GM12865 (cell line): ENCODE data around the gene LY9.

Experiments
- DNase-seq: peaks from one replicate; pipeline ENCODE4 v3.0.0; 2010; ENCODE audit warnings: low read depth
- H3K4me3 ChIP-seq: 2 replicates; pipeline ENCODE4 v1.5.1; 2011; ENCODE audit warnings: mild to moderate bottlenecking, low read depth, low read length, control low read depth
- CTCF ChIP-seq: IDR thresholded peaks from 2 replicates; pipeline ENCODE4 v1.5.1; 2011; ENCODE audit warnings: low read length, control low read depth, low read depth, inconsistent platforms; ENCODE audit not compliant: insufficient read depth; ENCODE audit errors: missing control alignments

The LY9 gene

GRCh38 chr1:160844447-160845232, 48.7 kb downstream of the LY9 start:
- no peak for TF ChIP-seq CTCF
- no peak overlapping the region for H3K4me3 ChIP-seq

DNA sequence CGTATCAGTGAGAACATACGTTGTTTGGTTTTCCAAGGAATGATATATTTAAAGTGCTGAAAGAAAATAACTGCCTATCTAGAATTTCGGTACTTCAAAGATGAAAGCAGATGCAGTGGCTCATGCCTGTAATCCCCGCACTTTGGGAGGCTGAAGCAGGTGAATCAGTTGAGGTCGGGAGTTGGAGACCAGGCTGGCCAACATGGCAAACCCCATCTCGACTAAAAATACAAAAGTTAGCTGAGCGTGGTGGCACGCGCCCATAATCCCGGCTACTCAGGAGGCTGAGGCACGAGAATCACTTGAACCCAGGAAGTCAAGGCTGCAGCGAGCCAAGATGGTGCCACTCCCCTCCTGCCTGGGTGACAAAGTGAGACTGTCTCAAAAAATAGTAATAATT, 50.3 kb downstream of the LY9 start:
- TF ChIP-seq CTCF = no peak
- no peak for DNase-seq

More at GRCh38 chr1:160844447-160845232, 48.7 kb downstream of the LY9 start:
- no peak for DNase-seq

GRCh38 chr1:160850541-160850940, 54.6 kb downstream of the LY9 start:
- no peak overlapping the region for H3K4me3 ChIP-seq
- no peak for TF ChIP-seq CTCF
- DNase-seq = no peak

More for the DNA sequence above, 50.3 kb downstream of the LY9 start:
- no peak overlapping the region for H3K4me3 ChIP-seq

DNA sequence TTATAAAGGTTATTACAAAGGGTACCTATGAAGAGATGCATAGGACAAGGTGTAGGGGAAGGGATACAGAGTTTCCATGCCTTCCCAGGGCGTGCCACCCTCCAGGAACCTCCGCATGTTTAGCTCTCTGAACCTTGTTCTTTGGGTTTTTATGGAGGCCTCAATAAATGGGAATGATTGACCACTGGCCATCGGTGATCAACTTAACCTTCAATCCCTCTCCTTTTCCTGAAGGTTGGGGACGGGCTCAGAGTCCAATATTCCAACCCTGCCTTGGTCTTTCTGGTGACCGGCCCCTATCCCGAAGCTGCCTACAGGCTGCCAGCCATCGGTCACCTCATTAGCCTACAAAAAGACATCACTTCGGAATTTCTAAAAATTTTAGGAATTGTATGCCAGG, 55.0 kb downstream of the LY9 start:
- no peak for TF ChIP-seq CTCF
- H3K4me3 ChIP-seq = no peak overlapping the region
- DNase-seq = no peak

- TF ChIP-seq CTCF = no peak
- no peak overlapping the region for H3K4me3 ChIP-seq
- DNase-seq = no peak
These were observed 57.0 kb downstream of the LY9 start for GRCh38 chr1:160853014-160853413.

DNA sequence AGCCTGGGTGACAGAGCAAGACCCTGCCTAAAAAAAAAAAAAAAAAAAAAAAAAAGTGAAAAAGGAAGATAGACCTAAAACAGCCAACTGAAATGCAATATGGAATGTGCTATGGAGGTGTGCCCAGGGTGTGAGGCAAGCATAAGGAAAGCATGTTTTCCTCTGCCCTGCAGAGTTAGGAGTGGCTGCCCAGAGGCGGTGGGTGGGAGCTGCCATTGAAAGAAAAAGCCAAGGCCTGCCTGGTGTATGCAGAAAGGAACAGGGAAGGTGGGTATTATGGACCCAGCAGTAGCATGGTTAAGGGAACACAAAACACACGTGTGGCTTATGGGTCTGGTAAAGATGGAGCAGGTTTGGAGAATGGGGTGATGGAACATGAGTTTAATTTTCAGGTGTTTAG, 57.8 kb downstream of the LY9 start:
- H3K4me3 ChIP-seq = no peak overlapping the region
- no peak for DNase-seq
- no peak for TF ChIP-seq CTCF
